GM19023 (cell line): ENCODE measurements around the gene SUGCT.
"Not testable (repeated sequence)": the region's sequence is repeated elsewhere in the genome, so short reads cannot be mapped to it uniquely, and the experiment has no call there.

ENCODE experiments used
- ATAC-seq: cut with Tn5 transposase; IDR thresholded peaks from one replicate; pipeline ENCODE4 v1.9.1; 2021; ENCODE audit warnings: mild to moderate bottlenecking, moderate library complexity; ENCODE audit not compliant: unreplicated experiment

SUGCT gene

GRCh38 chr7:40199076-40199802 is 64.4 kb downstream of the SUGCT start:
- ATAC-seq, result no peak

- ATAC-seq, result no peak
Measured at GRCh38 chr7:40200791-40201190, 66.0 kb downstream of the SUGCT start.

GRCh38 chr7:40202851-40203250 is 68.0 kb downstream of the SUGCT start:
- no peak for ATAC-seq

- no peak for ATAC-seq
Measured at GRCh38 chr7:40204581-40204980, 69.8 kb downstream of the SUGCT start.

GRCh38 chr7:40205992-40206391 is 71.2 kb downstream of the SUGCT start:
- no peak for ATAC-seq

- no peak for ATAC-seq
Measured at GRCh38 chr7:40211276-40212003, 76.6 kb downstream of the SUGCT start.

DNA sequence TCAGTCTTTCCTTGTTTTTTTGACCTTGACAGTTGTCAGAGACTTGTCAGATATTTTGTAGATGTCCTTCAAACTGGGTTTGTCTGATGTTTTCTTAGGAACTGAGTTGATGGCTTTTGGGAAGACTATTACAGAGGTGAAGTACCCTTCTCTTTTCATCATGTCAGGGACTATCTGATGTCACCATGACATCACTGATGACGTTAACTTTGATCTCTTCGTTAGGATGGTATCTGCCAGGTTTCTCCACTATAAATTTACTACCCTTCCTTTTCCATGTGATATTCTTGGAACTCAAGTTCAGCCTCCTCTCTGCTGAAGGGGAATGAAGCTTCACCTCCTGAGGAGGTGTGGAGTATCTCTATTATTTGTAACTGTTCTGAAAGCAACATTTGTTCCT is 78.5 kb downstream of the SUGCT start:
- ATAC-seq, result no peak

DNA sequence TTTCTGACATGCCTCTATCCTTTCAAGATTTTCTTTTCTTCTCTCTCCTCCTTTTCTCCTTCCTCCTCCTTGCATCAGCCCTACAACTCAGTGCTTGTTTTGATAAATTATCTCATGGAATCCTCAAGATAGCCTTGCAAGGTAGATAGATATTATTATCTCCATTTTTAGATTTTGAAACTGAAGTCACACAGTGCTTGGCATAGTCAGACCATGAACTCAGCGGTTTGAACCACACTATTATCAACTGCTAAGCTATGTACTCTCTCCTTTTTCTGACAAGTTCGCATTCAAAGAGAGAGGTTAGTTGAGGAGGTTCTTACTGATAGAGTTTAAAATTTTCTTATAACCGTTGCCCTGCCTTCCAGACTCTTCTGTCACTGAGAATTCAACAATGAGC is 79.1 kb downstream of the SUGCT start:
- no peak for ATAC-seq

- ATAC-seq, result not testable (repeated sequence)
Measured at GRCh38 chr7:40218612-40219011, 83.8 kb downstream of the SUGCT start.

DNA sequence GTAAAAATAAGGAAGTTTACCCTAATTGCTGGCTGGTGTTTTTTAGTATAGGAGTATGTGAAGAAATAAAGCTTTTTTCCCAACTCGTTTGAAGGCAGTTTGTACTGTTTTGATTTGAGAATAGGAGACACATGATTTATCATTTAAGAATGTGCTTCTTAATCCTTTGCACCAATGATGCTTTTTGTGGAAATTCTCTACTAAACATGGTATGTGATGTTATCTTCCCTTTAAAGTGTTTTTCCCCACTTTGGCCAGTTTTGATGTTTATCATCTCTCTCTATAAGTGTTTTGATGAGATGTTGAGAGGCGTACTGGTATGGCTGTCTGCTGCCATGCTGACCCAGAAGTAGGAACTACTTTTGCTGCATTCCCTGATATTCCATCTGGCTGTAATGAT is 85.1 kb downstream of the SUGCT start:
- no peak for ATAC-seq

DNA sequence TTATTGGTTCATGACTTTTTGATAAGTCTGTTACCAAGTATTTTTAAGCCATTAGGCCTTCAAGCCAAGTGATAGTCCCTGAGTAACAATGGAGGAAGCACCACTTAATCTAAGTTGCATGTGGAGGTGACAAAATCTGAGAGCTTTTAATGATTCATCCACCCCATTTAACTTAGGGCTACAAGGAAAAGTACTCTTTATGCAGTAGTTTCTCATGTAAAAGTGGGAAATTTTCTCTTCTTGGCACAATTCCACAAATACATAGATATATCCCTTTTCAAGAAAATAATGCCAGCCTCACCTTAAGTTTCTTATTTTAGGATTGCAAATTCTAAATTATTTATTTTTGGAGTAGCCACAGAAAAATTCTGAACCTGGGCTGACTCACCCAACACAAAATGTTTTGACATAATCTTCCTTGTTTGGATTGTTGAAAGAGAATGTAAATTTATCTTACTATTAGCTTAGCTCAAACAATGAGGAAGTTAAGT is 85.7 kb downstream of the SUGCT start:
- ATAC-seq, result no peak

GRCh38 chr7:40221836-40222235 is 87.0 kb downstream of the SUGCT start:
- no peak for ATAC-seq

DNA sequence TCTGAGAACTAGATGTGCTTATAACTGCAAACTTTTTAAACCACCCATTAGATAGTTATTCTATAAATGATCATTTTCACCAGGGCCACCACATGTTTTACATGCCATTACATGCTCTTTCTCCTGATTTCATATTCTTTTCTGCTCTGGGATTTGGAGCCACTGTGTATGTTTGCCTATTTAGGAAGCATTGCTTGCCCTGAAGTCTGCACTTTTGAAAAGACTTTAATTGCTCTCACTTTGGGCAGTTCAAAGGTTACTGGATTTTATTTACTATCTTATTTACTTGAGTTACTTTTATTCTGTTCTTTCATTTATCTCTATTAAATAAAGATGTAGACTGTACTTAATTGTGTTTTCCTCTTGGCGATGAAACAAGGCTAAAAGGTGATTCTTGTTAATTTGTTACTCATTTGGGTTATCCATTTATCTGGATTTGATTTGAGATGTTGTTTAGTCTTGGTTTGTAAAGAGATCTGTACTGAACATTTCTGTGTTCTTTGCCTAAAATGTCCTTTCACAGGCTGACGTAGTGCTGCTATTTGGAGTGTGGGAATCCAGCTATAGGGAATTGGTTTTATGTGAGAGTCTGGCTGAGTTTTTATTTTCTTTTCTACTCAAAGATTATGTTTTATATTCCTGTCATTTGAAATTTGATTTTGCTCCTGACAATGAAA is 88.8 kb downstream of the SUGCT start:
- ATAC-seq, result no peak

DNA sequence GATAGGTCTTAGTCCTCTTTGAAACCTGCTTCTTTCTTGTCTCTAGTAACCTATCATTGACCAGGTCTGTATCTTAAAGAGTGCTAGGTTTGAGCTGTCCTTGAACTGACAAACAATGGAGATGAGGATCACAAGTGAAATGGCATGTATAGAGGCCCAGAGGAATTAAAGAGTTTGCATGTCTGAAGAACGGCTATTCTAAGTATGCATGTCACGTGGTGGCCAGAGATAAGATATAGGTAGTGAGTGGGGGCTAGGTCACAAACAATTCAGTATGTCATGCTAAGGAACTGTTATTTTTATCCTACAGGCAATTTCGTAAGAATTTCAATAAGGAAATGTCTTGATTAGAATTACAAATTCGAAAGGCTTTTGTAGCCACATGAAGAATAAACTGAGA is 95.3 kb downstream of the SUGCT start:
- ATAC-seq, result no peak

GRCh38 chr7:40231796-40232195 is 97.0 kb downstream of the SUGCT start:
- ATAC-seq, result no peak

DNA sequence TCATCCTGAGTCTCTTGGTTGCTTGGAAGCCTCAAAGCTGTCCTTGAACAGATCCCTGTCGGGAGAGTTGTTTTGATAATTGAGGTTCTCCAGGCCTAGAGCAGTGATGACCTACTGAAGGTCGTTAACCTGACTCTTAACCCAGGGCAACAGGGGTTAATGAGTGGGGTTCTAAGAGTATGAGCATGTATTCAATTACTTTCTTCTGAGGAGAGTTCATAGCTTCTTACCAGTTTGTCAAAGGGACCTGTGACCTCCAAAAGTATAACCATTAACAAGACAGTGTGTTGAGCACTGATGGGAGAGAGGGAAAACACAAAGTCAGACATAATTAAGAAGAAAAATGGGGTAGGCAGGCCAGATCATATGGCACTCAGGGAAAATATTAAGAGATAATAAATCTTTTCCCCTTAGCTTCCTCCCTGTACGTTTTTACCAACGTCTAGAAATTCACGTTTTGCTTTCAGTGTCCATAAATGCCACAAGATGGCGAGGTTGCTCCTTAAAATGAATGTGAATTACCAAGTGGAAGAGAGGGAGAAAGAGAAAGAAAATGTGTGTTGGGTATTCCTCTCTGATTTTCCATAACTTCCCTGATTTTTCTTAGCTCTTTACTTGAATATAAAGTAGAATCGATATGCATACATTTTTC is 97.6 kb downstream of the SUGCT start:
- no peak for ATAC-seq

GRCh38 chr7:40234046-40234445 is 99.2 kb downstream of the SUGCT start:
- no peak for ATAC-seq

- no peak for ATAC-seq
Measured at GRCh38 chr7:40234666-40235065, 99.9 kb downstream of the SUGCT start.

GRCh38 chr7:40237731-40238130 is 102.9 kb downstream of the SUGCT start:
- no peak for ATAC-seq

DNA sequence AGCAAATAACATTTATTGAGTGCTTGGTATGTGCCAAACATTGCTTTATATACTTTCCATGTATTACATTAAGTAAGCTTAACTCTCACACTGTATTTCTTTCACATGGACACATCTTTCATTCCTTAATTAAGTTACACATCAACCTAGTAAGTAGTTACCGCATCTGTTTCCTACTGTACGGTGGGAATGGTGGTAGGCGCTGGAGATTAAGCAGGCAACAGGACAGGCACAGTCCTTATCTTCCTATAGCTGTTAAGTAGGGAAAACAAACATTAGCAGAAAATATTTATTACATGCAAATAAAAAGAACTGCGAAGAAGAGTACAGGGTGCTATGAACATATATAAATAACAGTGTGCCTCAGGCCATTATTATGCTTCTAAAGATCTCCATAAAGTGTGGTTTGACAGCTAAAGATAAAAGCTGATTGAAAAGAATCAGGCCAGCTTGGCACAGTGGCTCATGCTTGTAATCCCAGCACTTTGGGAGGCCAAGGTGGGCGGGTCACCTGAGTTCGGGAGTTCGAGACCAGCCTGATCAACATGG is 105.0 kb downstream of the SUGCT start:
- no peak for ATAC-seq

DNA sequence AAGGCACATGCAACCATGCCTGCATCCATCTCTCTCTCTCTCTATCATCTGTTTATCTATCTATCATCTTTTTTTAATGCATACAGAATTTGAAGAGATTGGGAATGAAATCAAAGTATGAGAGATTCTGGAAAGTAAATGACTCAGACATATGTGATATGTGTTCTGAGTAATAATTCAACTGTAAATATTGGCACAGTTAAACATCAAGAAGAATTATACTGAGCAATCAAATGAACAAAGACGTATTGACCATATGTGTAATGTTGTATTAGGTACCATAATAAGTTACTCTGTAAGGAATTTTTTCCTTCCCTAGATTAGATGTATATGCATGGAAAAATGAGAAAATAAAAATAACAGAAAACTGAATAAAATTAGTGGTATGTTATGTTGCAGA is 108.3 kb downstream of the SUGCT start:
- no peak for ATAC-seq
